ENCODE results near the gene C1QC.

The C1QC gene

DNA sequence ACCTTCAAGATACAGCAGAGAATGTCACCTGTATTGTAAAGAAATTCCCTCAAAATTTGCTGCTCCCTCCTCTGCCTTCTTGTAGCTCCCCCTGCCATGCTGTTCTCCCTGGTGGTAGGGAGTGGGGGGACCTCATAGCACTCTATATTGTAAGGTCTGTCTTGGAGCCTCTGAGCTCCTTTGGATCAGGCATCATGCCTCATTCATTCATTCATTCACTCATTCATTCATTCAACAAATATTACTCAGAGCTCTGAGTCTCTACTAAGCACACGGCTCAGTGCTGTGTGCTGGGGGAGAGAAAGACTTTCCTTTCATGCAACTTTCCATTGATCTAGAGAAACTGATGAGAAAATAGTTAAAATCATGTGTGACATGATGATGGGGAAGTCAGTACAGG lies 40.1 kb downstream of the C1QC start:
- DNase-seq = no peak

DNA sequence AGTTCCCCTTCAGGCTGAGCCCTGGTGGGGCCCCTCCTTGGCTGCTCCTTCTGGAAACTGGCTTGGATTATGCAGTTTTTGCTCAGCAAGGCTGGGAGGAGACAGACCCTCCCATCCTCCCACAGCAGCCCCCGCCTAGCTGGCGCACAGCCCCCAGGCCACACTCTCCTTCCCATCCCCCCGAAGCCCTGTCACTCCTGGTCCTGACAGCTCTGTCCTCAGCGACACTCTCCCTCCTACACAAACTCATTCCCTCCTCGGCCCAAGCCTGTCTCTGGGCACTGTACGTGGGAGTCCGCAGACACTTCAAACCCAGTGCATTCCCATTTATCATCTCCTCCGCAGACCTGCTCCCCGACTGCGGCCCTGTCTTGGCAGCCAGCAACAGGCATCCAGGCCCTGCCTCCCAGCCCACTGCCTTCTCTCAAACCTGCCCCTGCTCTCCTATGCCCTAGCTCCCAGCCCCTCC lies 42.2 kb downstream of the C1QC start:
- DNase-seq = no peak

GRCh38 chr1:22687191-22687590 lies 43.8 kb downstream of the C1QC start:
- no peak for DNase-seq

DNA sequence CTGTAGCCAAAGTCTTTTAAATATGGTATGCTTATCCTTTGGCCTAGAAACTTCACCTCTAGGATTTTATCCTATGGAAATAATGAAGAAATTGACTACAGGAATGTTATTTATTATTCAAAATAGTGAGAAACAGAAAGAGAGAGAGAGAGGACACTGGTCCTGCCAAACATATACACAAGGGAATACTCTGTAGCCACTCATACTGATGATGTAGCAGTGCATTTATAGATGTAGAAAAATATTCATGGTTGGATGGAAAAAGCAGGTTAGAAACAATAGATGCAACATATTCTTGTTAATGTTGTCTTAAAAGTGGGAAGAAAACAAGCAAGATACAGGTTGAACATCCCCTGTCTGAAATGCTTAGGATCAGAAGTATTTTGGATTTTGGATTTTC lies 45.0 kb downstream of the C1QC start:
- DNase-seq = no peak

DNA sequence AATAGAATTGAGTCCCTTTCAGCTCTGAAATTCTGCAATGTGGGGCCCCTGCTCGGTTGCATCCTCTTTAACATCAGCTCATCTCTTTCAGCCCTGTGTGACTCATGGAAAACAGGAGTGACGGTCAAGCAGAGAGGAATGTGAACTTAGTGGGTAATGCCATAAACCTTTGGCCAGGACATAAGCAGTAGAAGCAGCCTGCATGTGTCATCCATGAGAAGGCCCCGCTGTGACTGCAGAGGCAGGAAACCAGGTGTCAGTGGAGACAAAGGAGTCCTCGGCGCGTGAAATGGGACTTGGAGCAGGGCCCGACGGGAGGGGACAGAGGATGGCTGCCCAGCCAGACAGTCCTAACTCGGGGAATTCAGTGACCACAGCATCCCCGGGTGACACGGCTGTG lies 46.1 kb downstream of the C1QC start:
- no peak for DNase-seq

GRCh38 chr1:22691031-22691753 lies 47.8 kb downstream of the C1QC start:
- DNase-seq = no peak

DNA sequence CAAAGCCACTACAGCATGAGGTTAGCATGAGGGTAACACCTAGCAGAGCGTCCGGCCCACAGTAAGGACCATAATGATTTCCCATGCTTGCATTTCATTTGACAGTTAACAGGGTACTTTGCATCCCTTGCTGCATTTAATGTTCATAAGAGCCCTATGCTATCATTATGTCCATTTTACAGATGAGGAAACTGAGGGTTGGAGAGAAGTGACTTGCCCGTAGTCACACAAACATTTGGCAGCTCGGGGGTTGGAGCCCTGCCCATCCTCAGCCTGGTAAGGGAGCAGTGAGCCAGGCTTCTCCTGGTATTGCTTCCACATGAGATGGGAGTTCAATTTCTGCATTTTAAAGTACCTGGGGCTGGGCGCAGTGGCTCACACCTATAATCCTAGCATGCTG lies 50.7 kb downstream of the C1QC start:
- no peak for DNase-seq

GRCh38 chr1:22696610-22697009 lies 53.2 kb downstream of the C1QC start:
- no peak for DNase-seq
